Duodenal mucosa (tissue), 2 donors: ENCODE data around the gene TRIM9.
"Not testable (repeated sequence)": the region's sequence is repeated elsewhere in the genome, so short reads cannot be mapped to it uniquely, and the experiment has no call there.

ENCODE experiments used
- H3K27ac ChIP-seq: one replicate; pipeline ENCODE4 v1.7.0; 2013; ENCODE audit warnings: low read depth, low read length
- H3K27me3 ChIP-seq, 2 donors: one replicate each; pipeline ENCODE4 v1.7.0; 2013; ENCODE audit warnings: low read length in 2 of 2, control low read depth in 1 of 2; ENCODE audit not compliant: insufficient read depth in 2 of 2, control insufficient read depth in 1 of 2
- H3K36me3 ChIP-seq, 2 donors: one replicate each; pipeline ENCODE4 v1.7.0; 2013; ENCODE audit warnings: low read length in 2 of 2, control low read depth in 1 of 2; ENCODE audit not compliant: insufficient read depth in 2 of 2, control insufficient read depth in 1 of 2
- H3K4me1 ChIP-seq, 2 donors: one replicate each; pipeline ENCODE4 v1.7.0; 2013; ENCODE audit warnings: low read length in 2 of 2, control low read depth in 1 of 2; ENCODE audit not compliant: insufficient read depth in 2 of 2, control insufficient read depth in 1 of 2
- H3K4me3 ChIP-seq, 2 donors: one replicate each; pipeline ENCODE4 v1.7.0; 2013; ENCODE audit warnings: low read length in 2 of 2, low read depth in 1 of 2
- H3K9ac ChIP-seq, 2 donors: one replicate each; pipeline ENCODE4 v1.7.0; 2013; ENCODE audit warnings: low read length in 2 of 2, low read depth in 1 of 2
- H3K9me3 ChIP-seq, 2 donors: one replicate each; pipeline ENCODE4 v1.7.0; 2013; ENCODE audit warnings: low read length in 2 of 2, control low read depth in 1 of 2; ENCODE audit not compliant: control insufficient read depth in 1 of 2

TRIM9 gene

GRCh38 chr14:50974118-50974517 lies 120.8 kb downstream of the TRIM9 start:
- Histone ChIP-seq H3K27me3 (no peaks in the 10 kb centered on the region), H3K4me1 (no peaks in the 10 kb centered on the region), H3K9ac (no peak overlapping the region), H3K9me3 (no peaks in the 10 kb centered on the region), H3K27ac (no peak overlapping the region), H3K4me3 (no peak overlapping the region), H3K36me3 (no peaks in the 10 kb centered on the region)

- H3K9me3 ChIP-seq, result no peaks in the 10 kb centered on the region
- H3K4me1 ChIP-seq, result no peaks in the 10 kb centered on the region
- no peaks in the 10 kb centered on the region for H3K27me3 ChIP-seq
These were observed 122.2 kb downstream of the TRIM9 start for GRCh38 chr14:50972734-50973133.

GRCh38 chr14:50970886-50971781 lies 123.8 kb downstream of the TRIM9 start:
- Histone ChIP-seq H3K9me3 (no peaks in the 10 kb centered on the region), H3K27ac (no peak overlapping the region), H3K36me3 (no peaks in the 10 kb centered on the region), H3K4me3 (no peak overlapping the region), H3K9ac (no peak overlapping the region), H3K4me1 (no peaks in the 10 kb centered on the region), H3K27me3 (no peaks in the 10 kb centered on the region)

More at GRCh38 chr14:50972734-50973133, 122.2 kb downstream of the TRIM9 start:
- no peaks in the 10 kb centered on the region for H3K36me3 ChIP-seq
- no peak overlapping the region for H3K27ac ChIP-seq
- no peak overlapping the region for H3K9ac ChIP-seq
- H3K4me3 ChIP-seq, result no peak overlapping the region

GRCh38 chr14:50967790-50968189 lies 127.1 kb downstream of the TRIM9 start:
- no peaks in the 10 kb centered on the region for H3K9me3 ChIP-seq
- H3K4me3 ChIP-seq, result no peak overlapping the region
- H3K27ac ChIP-seq, result no peak overlapping the region
- H3K36me3 ChIP-seq, result no peaks in the 10 kb centered on the region
- no peaks in the 10 kb centered on the region for H3K4me1 ChIP-seq
- H3K27me3 ChIP-seq, result no peaks in the 10 kb centered on the region
- H3K9ac ChIP-seq, result no peak overlapping the region

- no peak overlapping the region for H3K9ac ChIP-seq
- H3K4me3 ChIP-seq, result no peak overlapping the region
- H3K36me3 ChIP-seq, result no peaks in the 10 kb centered on the region
- H3K9me3 ChIP-seq, result no peaks in the 10 kb centered on the region
- H3K4me1 ChIP-seq, result no peaks in the 10 kb centered on the region
- no peaks in the 10 kb centered on the region for H3K27me3 ChIP-seq
- no peak overlapping the region for H3K27ac ChIP-seq
These were observed 127.8 kb downstream of the TRIM9 start for GRCh38 chr14:50967103-50967502.

GRCh38 chr14:50964683-50965390 lies 130.1 kb downstream of the TRIM9 start:
- Histone ChIP-seq H3K9ac (no peak overlapping the region), H3K4me3 (no peak overlapping the region), H3K27me3 (no peaks in the 10 kb centered on the region), H3K9me3 (no peaks in the 10 kb centered on the region), H3K27ac (no peak overlapping the region), H3K36me3 (no peaks in the 10 kb centered on the region), H3K4me1 (no peaks in the 10 kb centered on the region)

GRCh38 chr14:50963919-50964318 lies 131.0 kb downstream of the TRIM9 start:
- H3K27me3 ChIP-seq, result no peaks in the 10 kb centered on the region
- no peak overlapping the region for H3K27ac ChIP-seq
- no peaks in the 10 kb centered on the region for H3K36me3 ChIP-seq
- no peaks in the 10 kb centered on the region for H3K9me3 ChIP-seq
- no peak overlapping the region for H3K4me3 ChIP-seq
- H3K4me1 ChIP-seq, result no peaks in the 10 kb centered on the region
- no peak overlapping the region for H3K9ac ChIP-seq

GRCh38 chr14:50961605-50962221 lies 133.2 kb downstream of the TRIM9 start:
- H3K9ac ChIP-seq, result no peak overlapping the region
- no peaks in the 10 kb centered on the region for H3K9me3 ChIP-seq
- H3K27ac ChIP-seq, result no peak overlapping the region
- no peak overlapping the region for H3K4me3 ChIP-seq
- no peaks in the 10 kb centered on the region for H3K27me3 ChIP-seq
- H3K4me1 ChIP-seq, result no peaks in the 10 kb centered on the region
- no peaks in the 10 kb centered on the region for H3K36me3 ChIP-seq

- Histone ChIP-seq H3K27ac (no peak overlapping the region), H3K27me3 (no peaks in the 10 kb centered on the region), H3K4me1 (no peaks in the 10 kb centered on the region), H3K4me3 (no peak overlapping the region), H3K9ac (no peak overlapping the region), H3K36me3 (no peaks in the 10 kb centered on the region), H3K9me3 (no peaks in the 10 kb centered on the region)
These were observed 137.6 kb downstream of the TRIM9 start for GRCh38 chr14:50957296-50957695.

GRCh38 chr14:50956421-50956820 lies 138.5 kb downstream of the TRIM9 start:
- not testable (repeated sequence) for H3K9ac ChIP-seq, H3K36me3 ChIP-seq, H3K27ac ChIP-seq

More at GRCh38 chr14:50956421-50956820, 138.5 kb downstream of the TRIM9 start:
- not testable (repeated sequence) for H3K27me3 ChIP-seq, H3K4me3 ChIP-seq, H3K4me1 ChIP-seq, H3K9me3 ChIP-seq
